Ramos (cell line): ENCODE data around the gene TCF12.
"Not testable (repeated sequence)": the region's sequence is repeated elsewhere in the genome, so short reads cannot be mapped to it uniquely, and the experiment has no call there.

Source experiments
- in situ Hi-C: fragments of 300-500 bp; cut with MboI; formaldehyde crosslinking; loops from one replicate; pipeline ENCODE4 v1.14.3; 2022; ENCODE audit warnings: low sequenced_read_pairs; ENCODE audit not compliant: unreplicated experiment

The TCF12 gene

DNA sequence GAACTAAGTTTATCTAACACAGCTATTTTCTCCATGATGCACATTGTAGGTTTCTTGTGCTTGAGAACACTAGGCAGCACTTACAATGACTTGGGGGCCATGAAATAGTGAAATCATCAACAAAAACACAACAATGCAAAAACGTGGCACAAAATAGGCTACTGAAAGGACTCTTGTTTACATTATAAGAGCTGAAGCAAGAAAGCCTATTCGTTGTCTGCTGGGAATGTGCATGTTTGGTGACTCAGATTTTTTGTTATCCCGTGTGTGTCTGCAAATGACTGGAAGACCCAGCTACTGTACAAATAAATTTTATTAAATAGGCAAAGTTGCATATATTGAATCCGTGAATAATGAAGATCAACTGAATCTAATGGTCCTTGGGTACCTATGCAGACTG lies 85.0 kb downstream of the TCF12 start:
- in situ Hi-C loops = no loop called here

DNA sequence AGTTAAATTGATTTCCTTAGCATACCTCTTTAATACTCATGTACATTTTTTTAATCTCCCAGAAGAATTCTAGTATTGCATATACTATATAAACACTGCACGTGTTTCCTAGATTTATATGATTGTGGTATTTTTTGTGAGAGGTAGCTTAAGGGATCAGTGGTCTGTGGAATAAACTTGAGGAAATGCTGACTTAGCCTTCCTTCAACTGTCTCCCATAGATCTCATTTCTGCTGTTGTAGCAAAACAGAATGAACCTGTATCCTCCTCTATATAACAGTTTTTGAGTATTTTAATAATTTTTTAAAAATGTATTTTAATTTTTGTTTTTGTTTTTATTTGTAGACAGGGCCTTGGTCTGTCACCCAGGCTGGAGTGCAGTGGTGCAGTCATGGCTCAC lies 86.8 kb downstream of the TCF12 start:
- in situ Hi-C loops = no loop called here

DNA sequence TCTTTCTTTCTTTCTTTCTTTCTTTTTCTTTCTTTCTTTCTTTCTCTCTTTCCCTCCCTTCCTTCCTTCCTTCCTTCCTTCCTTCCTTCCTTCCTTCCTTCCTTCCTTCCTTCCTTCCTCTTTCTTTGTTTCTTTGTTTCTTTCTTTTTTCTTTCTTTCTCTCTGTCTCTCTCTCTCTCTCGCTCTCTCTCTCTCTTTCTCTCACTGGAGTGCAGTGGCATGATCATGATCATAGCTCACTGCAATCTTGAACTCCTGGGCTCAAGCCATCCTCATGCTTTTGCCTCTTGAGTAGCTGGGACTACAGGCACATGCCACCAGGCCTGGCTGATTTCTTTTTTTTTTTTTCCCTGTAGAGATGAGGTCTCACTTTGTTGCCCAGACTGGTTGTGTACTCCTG lies 89.4 kb downstream of the TCF12 start:
- in situ Hi-C loops = not testable (repeated sequence)

DNA sequence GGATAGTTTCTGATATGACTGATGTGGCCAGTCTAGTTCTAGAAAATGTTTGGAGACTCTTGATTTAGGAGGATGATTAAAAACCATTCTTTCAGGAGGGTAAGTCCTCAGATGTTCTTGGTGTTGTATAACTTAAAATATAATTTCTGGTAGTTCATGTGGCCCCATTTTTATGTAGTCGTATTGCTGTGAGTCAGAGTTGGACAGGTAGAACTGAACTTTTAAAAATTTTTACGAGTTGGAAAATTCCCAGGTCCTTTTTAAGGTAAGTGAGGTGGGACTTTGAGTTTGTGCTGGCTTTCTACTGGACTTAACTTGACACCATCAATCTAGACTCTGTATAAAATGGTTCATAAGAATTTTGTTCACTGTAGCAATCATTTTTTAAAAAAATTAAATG lies 92.3 kb downstream of the TCF12 start:
- in situ Hi-C loops = no loop called here

DNA sequence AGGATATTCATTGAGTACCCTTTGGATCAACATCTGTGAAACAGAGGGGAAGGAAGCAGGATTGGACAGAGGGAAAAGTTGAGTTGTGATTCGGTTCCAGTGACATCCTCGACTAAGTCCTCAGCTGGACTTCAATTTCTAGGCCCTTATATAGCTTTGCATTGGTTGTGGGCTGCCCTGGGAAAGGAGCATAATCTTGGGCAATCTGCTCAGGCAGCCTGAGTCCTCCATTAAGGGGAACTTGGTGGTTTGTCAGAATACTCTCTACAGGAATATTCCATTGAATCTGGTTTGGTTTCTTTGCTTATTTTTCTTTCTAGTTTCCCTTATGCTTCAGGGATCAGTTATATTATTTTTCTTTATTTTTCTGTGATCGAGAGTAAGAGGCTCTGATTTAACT lies 94.1 kb downstream of the TCF12 start:
- in situ Hi-C loops = no loop called here

DNA sequence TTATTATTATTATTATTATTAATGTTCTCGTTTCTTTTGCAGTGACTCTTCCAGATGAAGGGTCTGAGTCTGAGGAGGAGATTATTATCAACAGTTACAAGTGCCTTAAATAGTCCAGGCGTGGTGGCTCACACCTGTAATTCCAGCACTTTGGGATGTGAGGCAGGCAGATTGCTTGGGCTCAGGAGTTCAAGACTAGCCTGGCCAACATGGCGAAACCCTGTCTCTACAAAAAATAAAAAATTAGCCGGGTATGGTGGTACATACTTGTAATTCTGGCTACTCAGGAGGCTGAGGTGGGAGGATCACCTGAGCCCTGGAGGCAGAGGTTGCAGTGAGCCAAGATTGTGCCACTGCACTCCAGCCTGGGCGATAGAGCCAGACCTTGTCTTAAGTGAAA lies 96.5 kb downstream of the TCF12 start:
- in situ Hi-C loops = not testable (repeated sequence)

GRCh38 chr15:57015360-57015759 lies 96.9 kb downstream of the TCF12 start:
- in situ Hi-C loops = no loop called here

DNA sequence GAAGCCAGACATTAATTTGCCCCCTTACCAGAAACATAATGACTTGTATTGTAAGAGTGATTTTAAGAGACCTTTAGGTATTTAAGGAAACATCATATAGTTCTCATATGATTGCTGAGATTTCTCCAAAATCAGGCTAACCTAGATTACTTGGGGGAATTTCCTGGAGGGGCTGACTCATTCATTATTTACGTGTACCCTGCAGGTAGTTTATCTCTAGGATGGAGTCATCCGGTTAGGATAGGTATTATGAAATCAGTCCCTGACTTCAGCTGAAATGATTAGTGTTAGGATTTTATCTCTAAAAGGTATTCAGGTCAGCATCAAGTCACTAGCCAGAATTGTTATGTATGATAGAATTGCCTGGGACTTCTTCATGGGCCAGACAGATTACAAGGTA lies 97.5 kb downstream of the TCF12 start:
- in situ Hi-C loops = no loop called here

DNA sequence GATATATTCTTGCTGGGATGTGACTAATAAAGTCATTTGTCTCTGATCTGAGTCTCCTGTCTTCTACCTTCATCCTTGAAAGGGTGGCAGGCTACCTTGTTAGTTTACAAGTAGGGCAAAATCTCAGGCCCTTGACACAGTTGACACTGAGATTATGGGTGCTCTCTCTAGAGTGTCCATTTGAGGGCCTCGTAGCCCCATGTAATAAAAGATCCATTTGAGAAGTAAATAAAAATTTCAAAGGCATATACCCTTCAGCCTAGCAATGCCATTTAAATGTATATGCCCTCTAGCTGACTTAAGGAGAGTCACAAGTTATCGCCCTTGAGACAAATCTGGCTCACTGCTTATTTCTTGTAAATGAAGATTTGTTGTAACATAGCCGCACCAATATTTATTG lies 98.6 kb downstream of the TCF12 start:
- in situ Hi-C loops = no loop called here

GRCh38 chr15:57018151-57018550 lies 99.7 kb downstream of the TCF12 start:
- in situ Hi-C loops = no loop called here

DNA sequence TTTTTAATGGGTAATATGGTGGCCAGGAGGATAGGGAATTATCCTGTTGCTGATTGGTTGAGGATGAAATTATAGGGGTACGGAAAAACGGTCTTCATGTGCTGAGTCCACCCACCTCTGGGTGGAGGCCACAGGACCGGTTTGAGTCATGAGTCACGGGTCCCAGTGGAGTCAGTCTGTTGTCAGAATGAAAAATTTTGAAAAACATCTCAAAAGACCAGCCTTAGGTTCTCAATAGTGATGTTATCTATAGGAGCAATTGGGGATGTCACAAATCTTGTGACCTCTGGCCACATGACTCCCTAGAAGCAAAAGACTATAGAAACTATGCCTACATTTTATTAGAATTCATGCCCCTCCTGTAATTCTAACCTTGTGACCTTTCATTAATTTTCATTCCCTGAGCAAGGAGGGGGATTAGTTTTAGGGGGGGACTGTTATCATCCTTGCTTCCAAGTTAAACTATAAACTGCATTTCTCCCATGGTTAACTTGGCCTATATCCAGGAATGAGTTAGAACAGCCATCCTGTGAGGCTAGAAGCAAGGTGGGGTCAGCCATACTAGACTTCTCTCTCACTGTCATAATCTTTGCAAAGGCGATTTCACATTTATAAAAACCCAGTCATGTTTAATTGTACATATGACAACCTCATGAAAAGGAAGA lies 101.2 kb downstream of the TCF12 start:
- in situ Hi-C loops = no loop called here

DNA sequence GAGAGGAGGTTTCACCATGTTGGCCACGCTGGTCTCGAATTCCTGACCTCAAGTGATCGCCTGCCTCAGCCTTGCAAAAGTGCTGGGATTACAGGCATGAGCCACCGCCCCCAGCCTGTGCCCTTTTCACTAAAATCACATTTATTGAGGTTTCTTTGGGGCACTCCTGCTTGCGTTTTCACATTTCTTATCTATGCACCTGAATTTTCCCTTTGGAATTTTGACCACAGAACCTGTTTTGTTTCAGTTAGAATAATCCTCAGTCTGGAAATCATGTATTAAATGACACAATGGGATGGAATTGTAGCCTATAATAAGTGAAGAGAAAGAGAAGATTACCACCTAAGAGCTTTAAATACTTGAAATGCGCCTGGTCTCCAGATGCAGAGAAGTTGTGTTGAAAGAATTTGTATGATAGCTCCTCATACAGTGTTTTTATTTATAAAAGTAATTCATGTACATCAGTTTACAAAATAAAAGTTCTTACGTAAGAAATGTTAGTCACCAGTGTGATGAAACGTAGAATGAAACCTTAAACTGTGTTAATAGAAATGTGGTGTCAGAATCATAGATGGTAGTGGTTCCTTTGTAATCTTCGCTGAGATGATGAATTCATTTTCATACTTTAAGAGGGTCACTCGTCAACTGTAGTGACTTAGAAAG lies 107.0 kb downstream of the TCF12 start:
- in situ Hi-C loops = no loop called here

GRCh38 chr15:57026016-57026592 lies 107.7 kb downstream of the TCF12 start:
- in situ Hi-C loops = no loop called here

DNA sequence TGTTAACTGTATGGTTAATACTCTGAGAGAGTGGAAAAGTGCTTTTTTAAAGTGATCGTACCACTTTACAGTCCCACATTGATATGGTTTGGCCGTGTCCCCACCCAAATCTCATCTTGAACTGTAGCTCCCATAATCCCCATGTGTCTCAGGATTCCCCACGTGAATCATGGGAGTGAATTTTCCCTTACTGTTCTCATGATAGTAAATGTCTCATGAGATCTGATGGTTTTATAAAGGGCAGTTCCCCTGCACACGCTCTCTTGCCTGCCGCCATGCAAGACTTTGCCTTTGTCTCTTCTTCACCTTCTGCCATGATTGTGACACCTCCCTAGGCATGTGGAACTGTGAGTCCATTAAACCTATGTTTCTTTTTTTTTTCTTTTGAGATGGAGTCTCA lies 109.2 kb downstream of the TCF12 start:
- in situ Hi-C loops = no loop called here

GRCh38 chr15:57028176-57028575 lies 109.7 kb downstream of the TCF12 start:
- in situ Hi-C loops = no loop called here

GRCh38 chr15:57030011-57030410 lies 111.6 kb downstream of the TCF12 start:
- in situ Hi-C loops = no loop called here

DNA sequence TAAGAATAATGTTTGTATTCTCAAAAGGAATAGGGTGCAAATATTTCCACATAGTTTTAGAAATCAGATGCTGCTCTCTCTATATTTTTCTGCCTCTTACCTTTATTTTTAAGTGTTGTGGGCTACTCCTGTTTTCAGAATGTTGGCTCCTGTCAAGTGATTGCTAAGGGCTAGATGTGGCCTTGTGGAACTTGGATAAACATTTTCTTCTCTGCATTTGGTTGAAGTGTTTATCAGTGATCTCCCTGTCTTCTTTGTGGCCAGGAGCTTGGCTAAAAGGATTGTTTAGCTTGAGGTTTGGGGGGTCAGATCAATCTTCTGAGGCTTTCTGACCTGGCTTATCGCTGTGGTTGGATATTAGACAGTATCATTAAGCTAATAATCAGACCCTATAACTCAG lies 112.6 kb downstream of the TCF12 start:
- in situ Hi-C loops = no loop called here

DNA sequence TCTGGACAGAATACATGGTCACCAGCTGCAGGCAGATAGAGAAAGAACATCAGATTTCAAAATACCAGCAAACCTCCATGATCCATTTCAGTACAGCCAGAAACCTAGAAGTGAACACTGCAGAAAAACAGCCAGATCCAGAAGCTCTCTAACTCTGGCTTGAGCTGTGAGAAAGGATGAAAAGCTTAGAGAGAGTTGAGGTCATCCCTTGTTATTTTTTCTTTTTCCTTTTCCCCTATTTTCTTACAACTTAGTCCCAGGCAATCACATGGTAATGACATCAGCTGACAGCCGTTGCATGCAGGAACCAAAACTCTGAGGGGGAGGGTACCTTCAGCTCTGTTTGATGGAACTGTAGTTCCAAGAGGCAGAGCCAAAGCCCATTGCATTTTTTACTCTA lies 113.2 kb downstream of the TCF12 start:
- in situ Hi-C loops = no loop called here

- in situ Hi-C loops = no loop called here
Measured at GRCh38 chr15:57032338-57032737, 113.9 kb downstream of the TCF12 start.

DNA sequence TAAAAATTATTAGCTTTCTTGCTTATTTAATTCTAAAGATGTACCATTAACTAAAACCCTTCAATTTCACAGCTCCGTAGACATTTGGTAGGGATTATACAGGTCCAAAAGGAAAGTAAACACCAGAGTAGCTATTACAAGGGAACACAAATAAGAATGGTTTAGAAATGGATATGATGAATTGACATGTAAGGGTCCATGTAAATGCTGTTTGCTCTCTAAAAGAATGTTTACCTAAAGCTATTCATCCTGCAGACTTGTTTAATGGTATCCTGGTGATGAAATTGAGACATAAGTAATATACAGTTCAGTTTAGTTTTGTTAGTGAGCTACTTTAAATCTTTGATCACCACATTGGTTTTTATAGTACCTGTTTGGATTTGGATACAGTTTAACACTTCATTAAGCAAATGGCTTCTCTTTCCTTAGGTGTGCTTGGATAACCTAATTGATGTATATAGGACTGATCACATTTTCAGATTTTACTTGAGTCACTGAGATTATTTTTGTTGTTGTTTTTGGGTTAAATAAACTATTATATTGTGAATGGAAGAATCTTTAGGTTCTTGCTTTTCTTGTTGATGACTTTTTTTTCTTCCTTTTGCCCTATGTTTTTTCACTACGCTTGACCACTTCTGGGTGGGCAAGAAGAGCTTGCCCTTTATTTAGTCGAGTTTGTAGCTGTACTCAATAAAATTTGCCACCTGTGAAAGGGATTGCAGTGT lies 115.4 kb downstream of the TCF12 start:
- in situ Hi-C loops = no loop called here

- in situ Hi-C loops = no loop called here
Measured at GRCh38 chr15:57034613-57035012, 116.2 kb downstream of the TCF12 start.
